Epidermal melanocyte (primary cell): ENCODE measurements around the gene THSD7A.
A peak's percentile ranks its signal among the peaks of the same experiment; 100 is the strongest.

Experiments
- DNase-seq: peaks from one replicate; pipeline ENCODE4 v3.0.0; 2011; ENCODE audit warnings: low spot score; ENCODE audit not compliant: insufficient read length

THSD7A gene, protein sequence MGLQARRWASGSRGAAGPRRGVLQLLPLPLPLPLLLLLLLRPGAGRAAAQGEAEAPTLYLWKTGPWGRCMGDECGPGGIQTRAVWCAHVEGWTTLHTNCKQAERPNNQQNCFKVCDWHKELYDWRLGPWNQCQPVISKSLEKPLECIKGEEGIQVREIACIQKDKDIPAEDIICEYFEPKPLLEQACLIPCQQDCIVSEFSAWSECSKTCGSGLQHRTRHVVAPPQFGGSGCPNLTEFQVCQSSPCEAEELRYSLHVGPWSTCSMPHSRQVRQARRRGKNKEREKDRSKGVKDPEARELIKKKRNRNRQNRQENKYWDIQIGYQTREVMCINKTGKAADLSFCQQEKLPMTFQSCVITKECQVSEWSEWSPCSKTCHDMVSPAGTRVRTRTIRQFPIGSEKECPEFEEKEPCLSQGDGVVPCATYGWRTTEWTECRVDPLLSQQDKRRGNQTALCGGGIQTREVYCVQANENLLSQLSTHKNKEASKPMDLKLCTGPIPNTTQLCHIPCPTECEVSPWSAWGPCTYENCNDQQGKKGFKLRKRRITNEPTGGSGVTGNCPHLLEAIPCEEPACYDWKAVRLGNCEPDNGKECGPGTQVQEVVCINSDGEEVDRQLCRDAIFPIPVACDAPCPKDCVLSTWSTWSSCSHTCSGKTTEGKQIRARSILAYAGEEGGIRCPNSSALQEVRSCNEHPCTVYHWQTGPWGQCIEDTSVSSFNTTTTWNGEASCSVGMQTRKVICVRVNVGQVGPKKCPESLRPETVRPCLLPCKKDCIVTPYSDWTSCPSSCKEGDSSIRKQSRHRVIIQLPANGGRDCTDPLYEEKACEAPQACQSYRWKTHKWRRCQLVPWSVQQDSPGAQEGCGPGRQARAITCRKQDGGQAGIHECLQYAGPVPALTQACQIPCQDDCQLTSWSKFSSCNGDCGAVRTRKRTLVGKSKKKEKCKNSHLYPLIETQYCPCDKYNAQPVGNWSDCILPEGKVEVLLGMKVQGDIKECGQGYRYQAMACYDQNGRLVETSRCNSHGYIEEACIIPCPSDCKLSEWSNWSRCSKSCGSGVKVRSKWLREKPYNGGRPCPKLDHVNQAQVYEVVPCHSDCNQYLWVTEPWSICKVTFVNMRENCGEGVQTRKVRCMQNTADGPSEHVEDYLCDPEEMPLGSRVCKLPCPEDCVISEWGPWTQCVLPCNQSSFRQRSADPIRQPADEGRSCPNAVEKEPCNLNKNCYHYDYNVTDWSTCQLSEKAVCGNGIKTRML (N-terminal part only)

GRCh38 chr7:11831736-11832495, at the start of gene THSD7A:
Gene THSD7A, minus strand, starts transcription at chr7:11832198. Its CDS starts 252 bp downstream, at chr7:11831946.
- peak; percentile 46 for DNase-seq

GRCh38 chr7:11881680-11882079, 49.7 kb upstream of the THSD7A start:
- no peak for DNase-seq

- no peak for DNase-seq
These were observed 43.6 kb upstream of the THSD7A start for GRCh38 chr7:11875635-11876034.

- DNase-seq, result no peak
These were observed 33.7 kb upstream of the THSD7A start for GRCh38 chr7:11865671-11866070.

DNA sequence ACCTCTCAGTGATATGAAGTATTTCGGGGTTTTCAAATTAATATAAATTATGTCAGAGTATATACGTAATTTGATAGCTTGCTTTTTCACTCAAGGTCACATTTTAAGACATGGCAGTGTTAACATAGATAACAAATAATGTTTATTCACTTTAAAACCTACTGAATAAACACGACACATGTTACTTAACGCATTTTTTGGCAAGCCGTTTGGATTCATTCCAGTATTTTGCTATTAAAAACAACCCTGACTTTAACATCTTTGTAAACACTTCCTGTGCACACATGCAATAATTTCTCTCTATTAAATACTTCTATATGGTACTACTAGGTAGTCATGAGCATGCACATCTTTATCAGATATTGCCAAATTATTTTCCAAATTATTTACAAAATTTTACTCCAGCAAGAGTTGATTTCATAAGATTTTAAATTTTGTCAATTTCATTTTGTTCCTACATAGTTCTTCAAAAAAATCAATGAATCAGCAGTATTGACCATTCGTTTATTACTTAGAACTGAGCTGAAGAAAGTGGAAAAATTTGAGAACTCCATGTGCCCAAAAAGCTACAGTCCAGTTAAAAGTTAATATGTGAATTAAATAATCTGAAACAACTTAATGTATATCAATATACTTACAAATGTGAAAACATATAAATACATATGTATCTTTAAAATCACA, 26.8 kb upstream of the THSD7A start:
- DNase-seq, result no peak

DNA sequence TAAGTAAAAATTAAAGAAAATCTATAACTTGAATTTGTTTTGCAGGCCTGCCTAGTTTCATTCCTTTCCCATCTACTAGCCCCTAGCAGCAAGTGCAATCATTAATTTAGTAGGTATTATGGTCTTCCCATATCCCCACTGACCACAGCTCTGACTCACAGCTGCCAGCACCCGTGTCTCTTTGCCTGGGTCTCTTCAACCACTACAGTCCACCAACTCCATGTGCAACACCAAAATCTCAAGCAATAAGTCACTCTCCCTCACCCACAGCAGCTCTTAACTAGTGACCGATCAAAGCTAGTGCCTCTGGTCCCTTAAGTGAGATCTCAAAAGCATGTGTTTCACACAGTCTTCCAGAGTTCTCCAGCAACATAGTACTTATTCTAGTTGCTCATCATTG, 26.0 kb upstream of the THSD7A start:
- no peak for DNase-seq

GRCh38 chr7:11848251-11848650, 16.3 kb upstream of the THSD7A start:
- no peak for DNase-seq

GRCh38 chr7:11847336-11847735, 15.3 kb upstream of the THSD7A start:
- DNase-seq, result no peak

- DNase-seq, result no peak
These were observed 14.5 kb upstream of the THSD7A start for GRCh38 chr7:11846361-11846955.

DNA sequence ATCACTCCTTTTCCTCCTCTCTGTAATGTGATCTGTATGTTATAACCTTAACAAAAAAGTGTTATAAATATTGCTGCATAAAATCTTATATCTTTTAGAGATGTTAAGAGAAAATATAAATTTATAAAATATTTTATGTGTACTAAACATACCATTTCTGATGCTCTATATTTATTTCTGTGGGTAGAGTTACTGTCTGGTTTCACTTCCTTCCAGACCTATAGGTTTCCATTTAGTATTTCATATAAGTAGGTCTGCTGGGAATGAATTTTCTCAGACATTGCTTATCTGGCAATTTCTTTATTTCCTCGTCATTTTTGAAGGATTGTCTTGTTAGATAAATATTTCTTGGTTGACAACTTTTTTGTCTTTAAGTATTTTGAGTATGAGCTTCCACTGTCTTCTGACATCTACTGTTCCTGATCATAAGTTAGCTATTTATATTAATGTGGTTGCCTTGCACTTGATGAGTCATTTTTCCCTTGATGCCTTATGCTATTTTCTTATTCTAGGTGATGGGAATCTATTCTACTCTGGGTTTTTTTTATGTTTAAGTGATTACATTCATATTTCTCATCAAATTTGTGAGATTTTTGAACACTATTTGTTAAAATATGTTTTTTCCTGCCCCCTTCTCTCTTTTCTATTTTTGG, 11.2 kb upstream of the THSD7A start:
- DNase-seq, result no peak

DNA sequence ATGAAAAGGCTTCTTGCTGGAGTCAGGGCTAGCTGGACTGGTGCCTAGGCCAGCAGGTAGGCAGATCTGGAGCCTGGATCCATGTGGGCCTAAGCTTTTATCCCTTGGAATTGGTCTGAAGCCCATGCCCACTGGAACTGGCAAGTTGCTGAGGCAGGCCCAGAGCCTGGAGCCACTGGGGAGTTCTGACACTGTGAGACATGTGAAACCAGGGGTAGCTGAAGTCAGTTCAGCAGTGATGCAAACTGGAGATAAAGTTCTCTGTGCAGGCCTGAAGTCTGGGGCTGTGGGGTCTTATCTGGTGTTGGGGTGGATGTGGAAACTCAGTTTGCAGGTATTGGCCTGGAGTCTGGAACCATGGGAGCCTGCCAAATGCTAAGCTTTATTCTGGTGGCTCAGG, 9.7 kb upstream of the THSD7A start:
- DNase-seq, result no peak

GRCh38 chr7:11835260-11835659, 3.3 kb upstream of the THSD7A start:
- DNase-seq, result no peak

- DNase-seq, result no peak
These were observed 1.4 kb upstream of the THSD7A start for GRCh38 chr7:11833431-11833830.

DNA sequence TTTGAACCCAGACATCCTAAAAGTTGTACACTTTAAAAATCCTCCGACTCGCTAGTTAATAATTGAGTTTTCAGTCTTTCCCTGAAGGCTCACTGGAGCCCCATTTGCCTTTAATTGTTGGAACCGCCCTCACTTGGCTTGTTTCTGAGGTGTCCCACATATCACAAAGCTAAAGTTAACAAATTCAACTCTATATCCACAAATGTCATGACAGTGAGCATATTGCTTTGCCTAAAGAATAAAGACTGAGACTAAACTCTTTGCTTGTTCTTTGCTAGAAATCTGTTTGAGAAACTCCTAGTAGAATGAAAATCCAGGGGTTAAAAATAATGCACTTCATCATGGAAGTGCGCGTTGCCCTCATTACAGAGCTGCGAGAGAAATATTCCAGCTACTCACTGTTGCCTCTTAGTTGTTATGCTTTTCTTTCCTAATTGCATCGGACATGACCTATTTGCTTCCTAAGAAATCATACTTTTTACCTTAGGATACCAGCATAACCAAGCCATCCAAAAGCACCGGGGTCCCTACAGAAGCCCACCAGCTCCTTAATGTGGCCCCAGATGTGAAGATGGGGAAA, 752 bp downstream of the THSD7A start:
- no peak for DNase-seq

DNA sequence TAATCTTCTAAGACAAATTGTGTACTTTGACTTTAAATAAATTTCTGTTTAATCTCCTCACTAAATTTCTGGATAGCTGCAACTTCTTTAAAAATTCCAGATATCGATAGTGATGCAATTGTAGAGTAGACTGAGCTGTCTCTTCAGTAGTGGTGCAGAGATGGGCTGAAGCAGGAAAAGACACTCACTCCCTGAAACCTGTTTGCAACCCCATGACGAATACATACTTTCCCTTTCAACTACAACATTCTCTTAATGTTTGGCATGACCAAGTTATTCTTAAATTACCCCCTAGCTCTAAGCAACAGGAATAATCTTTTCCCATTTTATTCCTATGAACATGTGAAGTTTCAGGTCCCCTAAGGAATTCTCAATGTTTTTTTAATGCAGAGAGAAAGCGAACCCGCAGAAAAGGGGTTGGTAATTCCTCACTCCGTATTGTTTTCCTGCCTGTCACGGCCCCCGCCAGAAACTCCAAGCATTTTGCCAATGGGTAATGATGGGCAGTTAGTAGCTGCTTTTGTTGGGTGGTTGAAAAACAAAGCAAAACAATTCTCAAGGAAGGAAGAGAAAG, 1.3 kb downstream of the THSD7A start:
- no peak for DNase-seq

GRCh38 chr7:11829954-11830353, 2.0 kb downstream of the THSD7A start:
- DNase-seq, result no peak

GRCh38 chr7:11819947-11820346, 12.1 kb downstream of the THSD7A start:
- no peak for DNase-seq

DNA sequence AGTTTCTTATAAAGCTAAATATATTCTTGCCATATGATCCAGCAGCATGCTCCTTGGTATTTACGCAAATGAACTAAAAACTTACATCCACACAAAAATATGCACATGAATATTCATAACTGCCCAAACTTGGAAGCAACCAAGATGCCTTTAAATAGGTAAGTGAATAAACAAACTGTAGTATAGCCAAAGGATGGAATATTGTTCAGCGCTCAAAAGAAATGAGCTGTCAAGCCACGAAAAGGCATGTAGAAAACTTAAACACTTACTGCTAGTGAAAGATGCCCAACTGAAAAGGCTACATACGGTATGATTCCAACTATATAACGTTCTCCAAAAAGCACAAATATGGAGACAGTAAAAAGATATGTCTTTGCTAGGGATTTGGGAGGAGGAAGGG, 12.7 kb downstream of the THSD7A start:
- DNase-seq, result no peak

GRCh38 chr7:11818281-11818680, 13.7 kb downstream of the THSD7A start:
- no peak for DNase-seq
